Smooth muscle cell (in vitro differentiated cells): Measurements from ENCODE around the gene AP2A1. TPM values are rescaled to one million over a fixed set of nuclear protein-coding genes. Genes with fewer than 3 reads are reported as not detected.
"Not testable (repeated sequence)": the region's sequence is repeated elsewhere in the genome, so short reads cannot be mapped to it uniquely, and the experiment has no call there.

ENCODE experiments used
- DNase-seq: peaks from one replicate; lab custom pipeline; 2025; ENCODE audit not compliant: unreplicated experiment; lab: John Stamatoyannopoulos, UW
- H2AFZ ChIP-seq: fragments of 200-600 bp; sonication (generic); 2 replicates; pipeline ENCODE4 v1.6.0; 2016; ENCODE audit warnings: antibody characterized with exemption, low read depth, mild to moderate bottlenecking
- H3F3A ChIP-seq: fragments of 200-600 bp; sonication (generic); 2 replicates; pipeline ENCODE4 v1.6.0; 2017; ENCODE audit warnings: antibody characterized with exemption, low read depth
- H3K27ac ChIP-seq: fragments of 200-600 bp; sonication (generic); 2 replicates; pipeline ENCODE4 v1.5.1; 2016; ENCODE audit warnings: low read depth, mild to moderate bottlenecking
- H3K27me3 ChIP-seq: fragments of 200-600 bp; sonication (generic); 2 replicates; pipeline ENCODE4 v1.6.1; 2016; ENCODE audit warnings: low read depth, mild to moderate bottlenecking
- H3K36me3 ChIP-seq: fragments of 200-600 bp; sonication (generic); 2 replicates; pipeline ENCODE4 v1.5.1; 2016; ENCODE audit warnings: low read depth
- H3K4me1 ChIP-seq: fragments of 200-600 bp; sonication (generic); 2 replicates; pipeline ENCODE4 v1.5.1; 2016; ENCODE audit warnings: low read depth
- H3K4me2 ChIP-seq: fragments of 200-600 bp; sonication (generic); 2 replicates; pipeline ENCODE4 v1.6.0; 2016; ENCODE audit warnings: mild to moderate bottlenecking
- H3K4me3 ChIP-seq: fragments of 200-600 bp; sonication (generic); 2 replicates; pipeline ENCODE4 v1.5.1; 2016; ENCODE audit warnings: mild to moderate bottlenecking
- H3K79me2 ChIP-seq: fragments of 200-600 bp; sonication (generic); 2 replicates; pipeline ENCODE4 v1.6.0; 2016; ENCODE audit warnings: low read depth, mild to moderate bottlenecking
- H3K9ac ChIP-seq: fragments of 200-600 bp; sonication (generic); 2 replicates; pipeline ENCODE4 v1.6.0; 2016; ENCODE audit warnings: low read depth
- H3K9me3 ChIP-seq: fragments of 200-600 bp; sonication (generic); replicated peaks from 2 replicates; pipeline ENCODE4 v1.5.1; 2016; ENCODE audit warnings: low read depth
- H4K20me1 ChIP-seq: fragments of 200-600 bp; sonication (generic); 2 replicates; pipeline ENCODE4 v1.6.0; 2016; ENCODE audit warnings: low read depth
- WGBS: methylation state at CpG from one replicate; pipeline ENCODE4 v1.1.7; 2016; ENCODE audit warnings: low lambda C conversion rate; 5-methylcytosine and 5-hydroxymethylcytosine counted together
- polyA plus RNA-seq: library from polyadenylated mRNA; unstranded; fragments of >200 nt; fragmentation: Nextera tagmentation; extraction: Ambion mirVana; gene quantifications from 2 replicates; pipeline ENCODE4 v1.2.1, GENCODE V29; 2016
- total RNA-seq: library from RNA; depleted of rRNA; stranded (reverse); fragments of >200 nt; gene quantifications from 2 replicates; pipeline ENCODE4 v1.2.3, GENCODE V29; 2014
- TF ChIP-seq, protein P1 (sequence below): fragments of 200-600 bp; sonication (generic); IDR thresholded peaks from 2 replicates; pipeline ENCODE4 v1.5.1; 2017; ENCODE audit warnings: borderline replicate concordance, mild to moderate bottlenecking, antibody characterized with exemption; ENCODE audit not compliant: insufficient read depth, poor library complexity, severe bottlenecking

AP2A1 gene
- total and polyA plus RNA-seq, 2 experiments from 2014 or later, result 57.7 to 65.2 TPM

DNA sequence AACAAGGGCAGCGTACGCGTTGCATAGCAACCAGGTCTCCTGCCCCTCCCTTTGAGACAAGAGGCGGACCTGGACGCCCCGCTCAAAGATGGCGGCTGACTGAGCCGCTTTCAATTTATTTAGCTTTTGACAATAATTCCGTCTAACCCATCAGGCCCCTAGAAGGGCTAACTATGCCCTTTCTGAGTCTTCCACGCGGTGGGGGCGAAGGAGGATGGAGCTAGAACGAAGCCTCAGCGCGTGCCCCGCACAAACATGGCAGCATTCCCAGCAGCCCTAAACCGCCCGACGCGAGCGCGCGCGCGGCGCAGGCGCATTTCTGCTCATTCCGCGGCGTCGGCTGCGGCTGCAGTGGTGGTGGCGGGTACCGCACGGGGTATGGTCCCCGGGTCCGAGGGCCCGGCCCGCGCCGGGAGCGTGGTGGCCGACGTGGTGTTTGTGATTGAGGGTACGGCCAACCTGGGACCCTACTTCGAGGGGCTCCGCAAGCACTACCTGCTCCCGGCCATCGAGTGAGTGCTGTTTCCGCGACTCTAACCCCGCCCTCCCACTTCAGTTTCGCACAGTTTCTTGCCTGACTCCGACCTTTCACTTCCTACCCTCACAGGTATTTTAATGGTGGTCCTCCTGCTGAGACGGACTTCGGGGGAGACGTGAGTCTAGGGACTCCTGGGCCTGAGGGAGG lies 51.3 kb downstream of the AP2A1 start, which contains the start of gene MED25:
MED25 (plus strand) TSS at position 326 of the 685 bp plus-strand sequence; CDS start at position 379, 53 bp downstream.
- H3K9ac ChIP-seq, result peak within 1 kb of the TSS; percentile 97
- DNase-seq, result peak; percentile 76
- peaks cover 11% of the 10 kb centered on the region for H3K4me1 ChIP-seq
- H2AFZ ChIP-seq, result peak within 1 kb of the TSS; percentile 86
- no peaks in the 10 kb centered on the region for H3K27me3 ChIP-seq
- H4K20me1 ChIP-seq, result peaks cover 1% of the 10 kb centered on the region
- peak within 1 kb of the TSS; percentile 97 for H3K27ac ChIP-seq
- peaks cover 42% of the 10 kb centered on the region for H3K79me2 ChIP-seq
- H3K36me3 ChIP-seq, result no peaks in the 10 kb centered on the region
- WGBS, result under 1% methylated on average over 57 of the region's 57 CpGs
- H3F3A ChIP-seq, result peaks cover 11% of the 10 kb centered on the region
- peak within 1 kb of the TSS; percentile 97 for H3K4me2 ChIP-seq
- TF ChIP-seq, protein P1, sequence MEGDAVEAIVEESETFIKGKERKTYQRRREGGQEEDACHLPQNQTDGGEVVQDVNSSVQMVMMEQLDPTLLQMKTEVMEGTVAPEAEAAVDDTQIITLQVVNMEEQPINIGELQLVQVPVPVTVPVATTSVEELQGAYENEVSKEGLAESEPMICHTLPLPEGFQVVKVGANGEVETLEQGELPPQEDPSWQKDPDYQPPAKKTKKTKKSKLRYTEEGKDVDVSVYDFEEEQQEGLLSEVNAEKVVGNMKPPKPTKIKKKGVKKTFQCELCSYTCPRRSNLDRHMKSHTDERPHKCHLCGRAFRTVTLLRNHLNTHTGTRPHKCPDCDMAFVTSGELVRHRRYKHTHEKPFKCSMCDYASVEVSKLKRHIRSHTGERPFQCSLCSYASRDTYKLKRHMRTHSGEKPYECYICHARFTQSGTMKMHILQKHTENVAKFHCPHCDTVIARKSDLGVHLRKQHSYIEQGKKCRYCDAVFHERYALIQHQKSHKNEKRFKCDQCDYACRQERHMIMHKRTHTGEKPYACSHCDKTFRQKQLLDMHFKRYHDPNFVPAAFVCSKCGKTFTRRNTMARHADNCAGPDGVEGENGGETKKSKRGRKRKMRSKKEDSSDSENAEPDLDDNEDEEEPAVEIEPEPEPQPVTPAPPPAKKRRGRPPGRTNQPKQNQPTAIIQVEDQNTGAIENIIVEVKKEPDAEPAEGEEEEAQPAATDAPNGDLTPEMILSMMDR, result no peak
- H3K9me3 ChIP-seq, result no peaks in the 10 kb centered on the region
- H3K4me3 ChIP-seq, result peak within 1 kb of the TSS; percentile 81

DNA sequence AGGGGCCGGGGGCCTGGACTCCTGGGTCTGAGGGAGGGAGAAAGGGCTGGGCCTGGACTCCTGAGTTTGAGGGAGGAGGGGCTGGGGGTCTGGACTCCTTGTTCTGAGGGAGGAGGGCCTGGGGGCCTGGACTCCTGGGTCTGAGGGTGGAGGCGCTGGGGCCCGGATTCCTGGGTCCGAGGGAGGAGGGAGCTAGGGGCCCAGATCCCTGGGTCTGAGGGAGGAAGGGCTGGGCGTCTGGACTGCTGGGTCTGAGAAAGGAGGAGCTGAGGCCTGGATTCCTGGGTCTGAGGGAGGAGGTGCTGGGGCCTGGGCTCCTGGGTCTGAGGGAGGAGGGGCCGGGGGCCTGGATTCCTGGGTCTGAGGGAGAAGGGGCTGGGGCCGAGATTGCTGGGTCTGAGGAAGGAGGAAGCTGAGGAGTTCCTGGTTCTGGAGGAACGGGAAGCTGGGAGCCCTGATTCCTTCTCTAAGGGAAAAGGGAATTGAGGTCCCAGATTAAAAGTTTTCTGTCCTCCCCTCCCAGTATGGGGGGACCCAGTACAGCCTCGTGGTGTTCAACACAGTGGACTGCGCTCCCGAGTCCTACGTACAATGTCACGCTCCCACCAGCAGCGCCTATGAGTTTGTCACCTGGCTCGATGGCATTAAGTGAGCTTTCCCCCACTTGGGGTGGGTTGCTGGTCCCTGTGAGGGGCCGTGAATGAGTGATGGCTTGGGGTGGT lies 52.0 kb downstream of the AP2A1 start:
- Histone ChIP-seq H3K79me2 (peaks cover 49% of the 10 kb centered on the region), H2AFZ (peak overlapping the region; percentile 86), H3K4me3 (peak overlapping the region; percentile 81), H3K4me2 (peak overlapping the region; percentile 97), H3K27ac (peak overlapping the region; percentile 97), H4K20me1 (peaks cover 8% of the 10 kb centered on the region), H3K9me3 (no peaks in the 10 kb centered on the region), H3K36me3 (no peaks in the 10 kb centered on the region), H3K9ac (peak overlapping the region; percentile 97), H3K27me3 (no peaks in the 10 kb centered on the region), H3K4me1 (peaks cover 9% of the 10 kb centered on the region), H3F3A (peaks cover 11% of the 10 kb centered on the region)
- TF ChIP-seq, protein P1, result no peak
- no peak for DNase-seq
- WGBS, result 58% methylated on average over 13 of the region's 16 CpGs

DNA sequence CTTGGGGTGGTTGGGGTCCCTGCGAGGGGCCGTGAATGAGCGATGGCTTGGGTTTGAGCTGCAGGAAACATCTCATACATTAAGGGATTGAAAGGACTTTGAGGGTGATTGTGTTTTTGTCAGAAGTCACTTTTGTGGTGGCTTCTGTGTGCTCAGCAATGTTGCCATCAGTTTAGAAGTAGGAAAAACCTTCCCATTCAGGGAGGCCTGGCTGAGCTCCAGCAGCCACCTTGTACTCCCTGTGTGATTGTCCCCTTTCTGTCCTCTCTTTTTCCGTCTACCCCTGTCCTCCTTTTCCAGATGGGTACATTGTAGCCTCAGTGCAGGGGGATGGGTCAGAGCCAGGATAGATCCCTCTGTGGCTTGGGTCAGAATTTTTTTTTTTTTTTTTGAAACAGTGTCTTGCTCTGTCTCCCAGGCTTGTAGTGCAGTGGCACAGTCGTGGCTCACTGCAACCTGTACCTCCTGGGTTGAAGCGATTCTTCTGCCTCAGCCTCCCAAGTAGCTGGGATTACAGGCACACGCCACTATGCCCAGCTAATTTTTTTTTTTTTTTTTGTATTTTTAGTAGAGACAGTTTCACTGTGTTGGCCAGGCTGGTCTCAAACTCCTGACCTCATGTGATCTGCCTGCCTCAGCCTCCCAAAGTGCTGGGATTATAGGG lies 52.8 kb downstream of the AP2A1 start:
- Histone ChIP-seq H3K4me3 (peak overlapping the region; percentile 81), H3K79me2 (peaks cover 56% of the 10 kb centered on the region), H4K20me1 (peaks cover 16% of the 10 kb centered on the region), H3K9ac (peak overlapping the region; percentile 97), H3K27ac (peak overlapping the region; percentile 97), H3K4me2 (peak overlapping the region; percentile 97)
- H3K27me3 ChIP-seq, H3K4me1 ChIP-seq, H3K9me3 ChIP-seq, H3F3A ChIP-seq, DNase-seq, H2AFZ ChIP-seq, H3K36me3 ChIP-seq: not testable (repeated sequence)
- WGBS, result 95% methylated on average over 7 of the region's 7 CpGs

DNA sequence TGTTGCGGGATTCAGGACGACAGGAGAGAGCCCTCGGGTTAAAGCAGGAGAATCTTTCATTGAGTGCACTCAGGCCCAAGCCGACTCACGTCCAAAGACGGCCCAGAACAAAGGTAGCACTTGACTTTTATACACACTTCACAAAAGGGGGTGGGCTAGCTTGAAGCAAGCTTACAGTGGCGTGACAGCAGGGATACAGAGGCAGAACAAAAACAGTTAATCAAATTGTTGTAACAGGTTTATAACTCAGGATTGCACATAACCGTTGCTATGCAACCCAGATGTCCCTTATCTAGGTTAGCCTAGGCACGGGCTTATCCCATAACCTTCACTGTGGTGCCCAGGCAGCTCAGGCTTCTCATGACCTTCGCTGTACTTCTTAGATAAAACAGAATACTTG lies 53.3 kb downstream of the AP2A1 start:
- no peak for DNase-seq
- H2AFZ ChIP-seq, result no peak overlapping the region

More for the DNA sequence above, 53.3 kb downstream of the AP2A1 start:
- Histone ChIP-seq H3K4me2 (no peak overlapping the region), H3K9me3 (no peaks in the 10 kb centered on the region), H3K79me2 (peaks cover 62% of the 10 kb centered on the region), H3F3A (peaks cover 4% of the 10 kb centered on the region), H3K27ac (peak overlapping the region; percentile 52), H3K27me3 (no peaks in the 10 kb centered on the region), H3K9ac (no peak overlapping the region), H3K4me1 (peaks cover 7% of the 10 kb centered on the region), H3K36me3 (no peaks in the 10 kb centered on the region), H4K20me1 (peaks cover 22% of the 10 kb centered on the region), H3K4me3 (no peak overlapping the region)
- WGBS, result 63% methylated on average over 10 of the region's 10 CpGs
- TF ChIP-seq, protein P1, result no peak
